ENCODE results near the gene E2F3. TPM values are rescaled to one million over a fixed set of nuclear protein-coding genes. Genes with fewer than 3 reads are reported as not detected.

E2F3 gene
- total and polyA plus RNA-seq, 9 donors = 0.36 to 7.3 (median 2.7) TPM

- Histone ChIP-seq H3K9me3 (no peaks in the 10 kb centered on the region), H3K4me1 (ENCODE audit: insufficient read depth) (no peaks in the 10 kb centered on the region), H3K36me3 (no peaks in the 10 kb centered on the region), H3K27me3 (no peaks in the 10 kb centered on the region), H3K4me3 (peak overlapping the region; percentile 51), H3K27ac (peak overlapping the region in 1 of 2 donors; percentile 42)
- no peak for DNase-seq
- 0 to 2% (median 0%) methylated on average over 15 of the region's 15 CpGs for WGBS, 3 donors
- intact Hi-C loops (cut with DNase I) = loop anchor here in 1 of 4 donors (10.0 kb wide), 1 partner anchor 123 kb away; no protein-coding TSS in a partner anchor
- TF ChIP-seq EP300 (IDR thresholded peaks at IDR 0.05) (no peak), CTCF (IDR thresholded peaks at IDR 0.05) (no peak), POLR2A (IDR thresholded peaks at IDR 0.05) (no peak)
Measured at GRCh38 chr6:20402092-20402341, 338 bp downstream of the E2F3 start.

DNA sequence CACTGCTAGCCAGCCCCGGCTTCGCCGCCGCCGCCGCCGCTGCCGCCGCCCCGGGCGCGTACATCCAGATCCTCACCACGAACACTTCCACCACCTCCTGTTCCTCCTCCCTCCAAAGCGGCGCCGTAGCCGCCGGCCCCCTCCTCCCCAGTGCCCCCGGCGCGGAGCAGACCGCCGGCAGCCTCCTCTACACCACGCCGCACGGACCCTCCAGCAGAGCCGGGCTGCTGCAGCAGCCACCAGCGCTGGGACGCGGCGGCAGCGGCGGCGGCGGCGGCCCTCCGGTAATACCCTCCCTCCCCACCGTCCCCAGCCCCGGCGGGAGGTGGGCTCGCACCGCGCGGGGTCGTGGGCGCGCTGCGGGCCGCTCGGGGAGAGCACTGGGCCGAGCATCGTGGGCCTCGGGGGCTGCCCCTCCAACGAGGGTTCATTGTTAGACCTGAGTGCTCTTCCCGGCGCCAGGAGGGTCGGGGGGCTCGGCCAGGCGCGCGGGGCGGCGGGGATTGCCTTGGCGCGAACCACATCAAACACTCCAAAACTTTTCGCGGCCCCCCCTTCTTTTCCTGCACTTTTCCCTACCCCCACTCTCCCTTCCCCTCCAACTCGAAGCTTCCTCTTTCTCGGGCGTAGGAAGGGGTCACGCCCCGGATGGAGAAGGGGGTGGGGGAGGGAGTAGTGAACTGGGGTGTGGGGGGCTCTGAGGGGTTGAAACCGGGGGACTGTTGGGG, 827 bp downstream of the E2F3 start:
- 0 to 2% (median 0%) methylated on average over 55 to 73 of the region's 73 CpGs for WGBS, 3 donors
- intact Hi-C loops (cut with DNase I) = loop anchor here in 1 of 4 donors (10.0 kb wide), 1 partner anchor 122 kb away; no protein-coding TSS in a partner anchor
- Histone ChIP-seq H3K4me3 (peak overlapping the region; percentile 51), H3K36me3 (no peaks in the 10 kb centered on the region), H3K4me1 (ENCODE audit: insufficient read depth) (no peaks in the 10 kb centered on the region), H3K9me3 (no peaks in the 10 kb centered on the region), H3K27me3 (no peaks in the 10 kb centered on the region), H3K27ac (peak overlapping the region in 1 of 2 donors; percentile 73)
- DNase-seq = peak; percentile 12 to 60 (median 40)
- no peak for TF ChIP-seq EP300 (IDR thresholded peaks at IDR 0.05)
- TF ChIP-seq CTCF (IDR thresholded peaks at IDR 0.05) = no peak

DNA sequence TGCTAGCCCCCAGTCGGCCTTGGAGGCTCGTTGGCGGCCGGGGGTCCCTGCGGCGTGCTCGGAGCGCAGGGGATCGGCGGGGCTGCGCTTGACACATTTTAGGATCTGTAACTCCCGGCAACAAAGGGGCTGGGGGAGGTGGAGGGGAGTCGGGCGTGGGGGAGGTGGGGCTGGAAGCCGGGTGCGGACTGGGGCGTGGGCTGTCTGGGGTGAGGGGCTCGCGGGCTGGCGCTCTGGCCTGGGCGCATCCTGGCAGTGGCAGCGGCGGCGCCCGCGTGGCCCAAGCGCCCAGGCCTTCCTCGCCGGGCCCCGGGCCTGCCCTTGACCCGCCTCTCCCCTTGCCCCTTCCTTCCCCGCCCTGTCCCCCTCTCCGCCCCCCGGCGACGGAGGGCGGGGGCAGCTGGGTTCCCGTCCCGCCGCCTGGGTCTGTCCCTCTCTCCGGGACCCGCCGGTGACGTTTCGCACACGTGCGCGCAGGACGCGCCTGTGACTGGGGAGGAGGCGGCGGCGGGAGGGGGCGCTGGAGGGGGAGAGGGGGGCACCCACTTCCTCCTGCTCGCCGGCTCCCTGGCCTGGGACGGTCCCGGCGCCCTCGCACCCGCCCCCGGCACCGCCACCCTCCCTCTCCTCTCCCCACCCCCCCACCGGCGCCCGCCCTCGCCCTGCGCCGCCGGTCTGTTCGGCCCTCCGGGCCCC, 1.5 kb downstream of the E2F3 start:
- DNase-seq = peak; percentile 52 to 77 (median 72)
- WGBS, 3 donors = 0 to 1% (median 1%) methylated on average over 43 to 70 of the region's 72 CpGs
- H3K4me3 ChIP-seq = peak overlapping the region; percentile 51
- H3K4me1 ChIP-seq (ENCODE audit: insufficient read depth) = no peaks in the 10 kb centered on the region
- TF ChIP-seq CTCF (IDR thresholded peaks at IDR 0.05) (no peak), POLR2A (IDR thresholded peaks at IDR 0.05) (no peak), EP300 (IDR thresholded peaks at IDR 0.05) (no peak)
- no peaks in the 10 kb centered on the region for H3K9me3 ChIP-seq
- H3K27ac ChIP-seq = peak overlapping the region in 1 of 2 donors; percentile 73
- intact Hi-C loops (cut with DNase I) = loop anchor here in 1 of 4 donors (10.0 kb wide), 1 partner anchor 122 kb away; no protein-coding TSS in a partner anchor
- H3K27me3 ChIP-seq = no peaks in the 10 kb centered on the region
- no peaks in the 10 kb centered on the region for H3K36me3 ChIP-seq

GRCh38 chr6:20403766-20404640, 2.3 kb downstream of the E2F3 start:
- Histone ChIP-seq H3K4me3 (peak overlapping the region; percentile 51), H3K27me3 (no peaks in the 10 kb centered on the region), H3K9me3 (no peaks in the 10 kb centered on the region), H3K4me1 (ENCODE audit: insufficient read depth) (no peaks in the 10 kb centered on the region), H3K27ac (peak overlapping the region in 1 of 2 donors; percentile 73), H3K36me3 (no peaks in the 10 kb centered on the region)
- 1% methylated on average over 34 to 38 of the region's 38 CpGs for WGBS, 3 donors
- no peak for TF ChIP-seq CTCF (IDR thresholded peaks at IDR 0.05)
- TF ChIP-seq POLR2A (IDR thresholded peaks at IDR 0.05) = no peak
- no peak for TF ChIP-seq EP300 (IDR thresholded peaks at IDR 0.05)
- peak in 1 of 5 donors; percentile 56 for DNase-seq
- intact Hi-C loops (cut with DNase I) = loop anchor here in 1 of 4 donors (10.0 kb wide), 1 partner anchor 121 kb away; no protein-coding TSS in a partner anchor
